HL-60 (cell line): ENCODE results near the gene SCGB1D1.

Experiments used
- DNase-seq, 2 experiments: peaks; one replicate each; pipeline ENCODE4 v3.0.0-alpha.2; 2010 to 2020; ENCODE audit warnings: low read depth in 1 of 2, low spot score in 1 of 2
- H3K27ac ChIP-seq: fragments of 250-450 bp; sonication (Bioruptor Pico); replicated peaks from 2 replicates; pipeline ENCODE4 v1.5.1; 2020; ENCODE audit warnings: mild to moderate bottlenecking, moderate library complexity
- H3K27me3 ChIP-seq: fragments of 250-450 bp; sonication (Bioruptor Pico); 2 replicates; pipeline ENCODE4 v1.5.1; 2021; ENCODE audit warnings: mild to moderate bottlenecking, moderate library complexity; ENCODE audit not compliant: insufficient read depth, poor library complexity, severe bottlenecking
- H3K4me3 ChIP-seq: replicated peaks from 2 replicates; pipeline ENCODE4 v1.5.1; 2011; ENCODE audit warnings: mild to moderate bottlenecking, control low read depth, low read length; ENCODE audit not compliant: insufficient read depth
- CTCF ChIP-seq: IDR thresholded peaks from one replicate; pipeline ENCODE4 v1.5.1; 2011; ENCODE audit warnings: low read length, control low read depth, inconsistent platforms; ENCODE audit not compliant: insufficient read depth
- GABPA ChIP-seq: IDR thresholded peaks from 2 replicates; pipeline ENCODE4 v1.6.1; 2012; ENCODE audit warnings: low read depth
- POLR2AphosphoS5 ChIP-seq: IDR thresholded peaks from 2 replicates; pipeline ENCODE4 v1.6.1; 2012; ENCODE audit warnings: low read depth
- REST ChIP-seq: IDR thresholded peaks from 2 replicates; pipeline ENCODE4 v1.6.1; 2012; ENCODE audit warnings: low read depth; ENCODE audit not compliant: insufficient replicate concordance
- SPI1 ChIP-seq: IDR thresholded peaks from 2 replicates; pipeline ENCODE4 v1.6.1; 2012; ENCODE audit warnings: low read depth, mild to moderate bottlenecking, borderline replicate concordance

SCGB1D1 gene

GRCh38 chr11:62223095-62223494, 33.1 kb downstream of the SCGB1D1 start:
- TF ChIP-seq GABPA = no peak
- TF ChIP-seq CTCF = no peak
- no peak for TF ChIP-seq POLR2AphosphoS5
- TF ChIP-seq REST = no peak
- TF ChIP-seq SPI1 = no peak
- H3K27me3 ChIP-seq = no peaks in the 10 kb centered on the region
- H3K4me3 ChIP-seq = no peak overlapping the region
- H3K27ac ChIP-seq = no peak overlapping the region
- DNase-seq = no peak

- no peak for DNase-seq
- Histone ChIP-seq H3K27ac (no peak overlapping the region), H3K4me3 (no peak overlapping the region), H3K27me3 (peaks cover 3% of the 10 kb centered on the region)
- no peak for TF ChIP-seq POLR2AphosphoS5
- TF ChIP-seq SPI1 = no peak
- TF ChIP-seq REST = no peak
- TF ChIP-seq GABPA = no peak
- TF ChIP-seq CTCF = no peak
Observed at GRCh38 chr11:62233730-62234129, 43.7 kb downstream of the SCGB1D1 start.

- H3K4me3 ChIP-seq = no peak overlapping the region
- no peak for TF ChIP-seq SPI1
- TF ChIP-seq GABPA = no peak
- TF ChIP-seq REST = no peak
- TF ChIP-seq CTCF = no peak
- no peak for TF ChIP-seq POLR2AphosphoS5
- DNase-seq = no peak
- no peak overlapping the region for H3K27ac ChIP-seq
- peaks cover 3% of the 10 kb centered on the region for H3K27me3 ChIP-seq
Observed at GRCh38 chr11:62236187-62236586, 46.2 kb downstream of the SCGB1D1 start.
